GM23248 (cell line): ENCODE results near the gene TMEM131L.

ENCODE experiments used
- EZH2 ChIP-seq: fragments of 200-600 bp; sonication (generic); IDR thresholded peaks from 2 replicates; pipeline ENCODE4 v1.6.1; 2018; ENCODE audit warnings: antibody characterized with exemption, mild to moderate bottlenecking; ENCODE audit not compliant: insufficient read depth, poor library complexity, severe bottlenecking
- EZH2phosphoT487 ChIP-seq: fragments of 200-600 bp; sonication (generic); IDR thresholded peaks from 2 replicates; pipeline ENCODE4 v1.6.1; 2018; ENCODE audit warnings: antibody characterized with exemption, moderate library complexity, mild to moderate bottlenecking, low read depth; ENCODE audit not compliant: insufficient read depth

DNA sequence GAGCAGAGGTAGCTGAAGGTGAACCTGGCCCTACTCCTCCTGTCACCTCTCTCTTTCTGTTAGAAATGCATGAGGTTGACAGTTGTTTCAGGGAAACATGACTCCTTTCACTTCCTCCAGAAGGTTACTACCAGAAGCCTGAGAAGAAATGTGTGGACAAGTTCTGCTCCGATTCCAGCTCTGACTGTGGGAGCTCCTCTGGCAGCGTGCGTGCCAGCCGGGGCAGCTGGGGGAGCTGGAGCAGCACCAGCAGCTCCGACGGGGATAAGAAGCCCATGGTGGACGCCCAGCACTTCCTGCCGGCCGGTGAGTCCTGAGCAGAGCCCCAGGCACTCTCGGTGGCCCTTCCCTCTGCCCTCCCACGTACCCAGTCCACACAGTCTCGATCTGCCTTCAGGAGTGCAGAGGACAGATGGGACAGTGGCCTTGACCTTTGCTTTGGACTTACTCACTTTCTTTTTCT, 156.6 kb downstream of the TMEM131L start:
- TF ChIP-seq EZH2, result no peak
- TF ChIP-seq EZH2phosphoT487, result no peak
